Measurements from ENCODE around the gene WNK2.
"Not testable (repeated sequence)": the region's sequence is repeated elsewhere in the genome, so short reads cannot be mapped to it uniquely, and the experiment has no call there.

The WNK2 gene

GRCh38 chr9:93183663-93184431 is at the start of gene WNK2:
Gene WNK2 (plus strand): TSS chr9:93184139. CDS start chr9:93184930, 791 bp downstream.
- DNase-seq, result no peak

GRCh38 chr9:93134740-93135444 is 49.0 kb upstream of the WNK2 start:
- DNase-seq, result no peak

DNA sequence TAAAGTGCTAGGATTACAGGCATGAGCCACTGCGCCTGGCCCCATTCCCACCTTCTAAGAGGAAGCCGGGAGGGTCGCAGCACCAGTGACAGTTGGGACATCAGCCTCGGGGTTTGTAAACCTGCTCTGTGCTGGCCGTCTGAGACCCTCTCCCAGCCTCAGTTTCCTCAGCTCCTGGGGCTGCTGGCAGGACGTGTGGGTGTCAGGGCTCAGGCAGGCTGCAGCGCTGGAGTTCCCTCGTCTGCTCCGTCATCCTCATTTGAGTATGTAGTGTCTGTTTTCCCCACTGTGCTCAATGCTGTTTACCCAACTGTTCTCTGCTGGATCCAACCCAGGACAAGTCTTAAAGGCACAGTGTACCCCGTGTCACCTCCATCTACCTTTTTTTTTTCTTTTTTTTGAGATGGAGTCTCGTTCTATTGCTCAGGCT is 47.9 kb upstream of the WNK2 start:
- peak; percentile 49 for DNase-seq

DNA sequence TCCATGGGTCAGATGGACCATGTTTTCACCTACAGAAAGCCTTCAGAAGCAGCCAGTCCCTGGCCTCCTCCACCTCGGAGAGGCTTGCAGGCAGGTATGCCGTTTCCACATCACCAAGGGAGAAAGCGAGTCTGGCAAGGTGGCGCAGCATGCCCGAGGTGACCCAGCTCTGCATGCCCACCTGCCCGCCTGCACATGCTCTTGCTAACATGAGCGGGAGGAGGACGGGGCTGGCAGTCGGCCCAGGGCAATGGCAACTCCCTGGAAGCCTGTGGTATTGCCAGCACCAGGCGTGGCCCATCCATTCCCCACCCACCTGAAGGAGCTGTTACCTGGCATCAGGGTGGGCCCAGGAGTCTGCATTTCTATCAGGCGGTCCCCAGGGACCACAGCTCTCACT is 46.6 kb upstream of the WNK2 start:
- no peak for DNase-seq

GRCh38 chr9:93138171-93138764 is 45.7 kb upstream of the WNK2 start:
- DNase-seq, result no peak

DNA sequence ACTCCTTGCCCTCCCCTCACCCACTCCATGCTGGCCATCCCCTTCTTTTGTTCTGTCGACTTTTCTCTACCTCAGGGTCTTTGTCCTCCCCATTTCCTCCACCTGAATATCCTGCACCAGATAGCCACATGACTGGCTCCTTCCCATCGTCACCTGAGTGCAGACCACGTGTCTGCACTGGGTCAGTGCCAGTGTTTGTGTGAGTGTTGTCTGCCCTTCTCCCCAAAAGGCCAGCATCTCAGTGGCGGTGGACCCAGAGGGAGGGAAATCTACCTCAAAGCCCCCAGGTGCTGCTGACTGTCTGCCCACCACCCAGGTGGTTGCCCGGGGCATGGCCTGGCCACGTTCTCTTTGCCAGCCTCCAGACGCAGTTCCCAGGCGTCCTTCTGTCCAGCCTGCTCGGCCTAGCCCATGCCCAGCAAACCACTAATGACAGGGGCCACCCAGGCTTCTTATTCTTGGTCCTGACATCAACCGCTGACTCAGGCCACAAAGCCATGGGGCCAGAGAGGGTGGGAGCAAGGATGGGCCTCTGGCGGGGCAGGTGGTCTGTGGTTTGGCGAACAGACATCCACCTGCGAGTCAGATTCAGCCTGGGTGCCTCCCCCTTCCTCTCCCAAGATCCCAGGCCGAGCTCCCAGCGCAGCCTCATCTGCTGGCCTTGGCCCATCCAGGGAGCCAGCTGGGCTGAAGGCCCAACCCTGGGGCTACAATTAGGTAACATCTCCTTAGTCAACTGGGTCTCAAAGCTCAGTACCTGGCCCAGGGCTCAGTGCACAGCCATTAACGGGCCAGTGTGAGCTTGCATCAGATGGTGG is 44.4 kb upstream of the WNK2 start:
- DNase-seq, result no peak

DNA sequence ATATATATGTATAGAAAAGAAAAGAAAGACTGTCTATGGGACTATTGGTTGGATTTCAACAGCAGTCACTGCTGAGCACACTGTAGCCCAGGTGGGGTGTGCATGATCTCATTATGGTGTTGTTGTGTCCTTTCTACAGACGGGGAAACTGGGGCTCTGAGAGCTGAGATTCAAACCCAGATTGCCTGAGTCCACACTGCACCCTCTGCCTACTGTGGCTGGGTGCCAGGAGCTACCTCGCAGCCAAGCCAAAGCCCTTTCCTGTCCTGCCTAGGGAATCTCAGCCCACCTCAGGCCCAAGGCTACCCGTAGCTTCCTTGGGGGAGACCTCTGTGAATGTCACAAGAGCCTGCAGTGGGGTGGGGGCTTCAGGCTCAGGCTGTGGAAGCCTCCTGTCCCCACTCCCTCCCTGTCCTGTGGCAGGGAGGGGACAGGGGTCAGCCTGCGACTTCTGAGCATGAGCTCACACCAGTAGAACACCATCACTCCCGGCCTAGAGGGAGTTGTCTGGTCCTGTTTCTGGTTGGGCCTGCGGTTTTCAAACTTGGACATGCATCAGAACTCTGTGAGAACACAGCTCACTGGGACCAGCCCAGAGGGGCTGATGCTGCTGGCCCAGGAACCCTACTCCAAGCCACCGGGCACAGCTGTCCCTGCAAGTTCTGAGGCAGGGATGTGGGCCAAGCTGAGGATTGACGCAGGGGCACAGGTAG is 42.0 kb upstream of the WNK2 start:
- no peak for DNase-seq

GRCh38 chr9:93143830-93144530 is 40.0 kb upstream of the WNK2 start:
- DNase-seq, result no peak

DNA sequence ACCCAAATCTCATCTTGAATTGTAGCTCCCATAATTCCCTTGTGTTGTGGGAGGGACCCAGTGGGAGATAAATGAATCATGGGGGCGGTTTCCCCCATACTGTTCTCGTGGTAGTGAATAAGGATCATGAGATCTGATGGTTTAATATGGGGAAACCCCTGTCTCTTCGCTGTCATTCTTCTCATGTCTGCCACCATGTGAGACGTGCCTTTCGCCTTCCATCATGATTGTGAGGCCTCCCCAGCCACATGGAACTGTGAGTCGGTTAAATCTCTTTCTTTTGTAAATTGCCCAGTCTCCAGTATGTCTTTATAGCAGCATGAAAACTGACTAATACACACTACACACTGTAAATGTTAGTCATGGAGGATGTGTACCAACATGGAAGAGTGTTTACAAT is 37.2 kb upstream of the WNK2 start:
- not testable (repeated sequence) for DNase-seq

GRCh38 chr9:93147632-93148031 is 36.3 kb upstream of the WNK2 start:
- DNase-seq, result no peak

DNA sequence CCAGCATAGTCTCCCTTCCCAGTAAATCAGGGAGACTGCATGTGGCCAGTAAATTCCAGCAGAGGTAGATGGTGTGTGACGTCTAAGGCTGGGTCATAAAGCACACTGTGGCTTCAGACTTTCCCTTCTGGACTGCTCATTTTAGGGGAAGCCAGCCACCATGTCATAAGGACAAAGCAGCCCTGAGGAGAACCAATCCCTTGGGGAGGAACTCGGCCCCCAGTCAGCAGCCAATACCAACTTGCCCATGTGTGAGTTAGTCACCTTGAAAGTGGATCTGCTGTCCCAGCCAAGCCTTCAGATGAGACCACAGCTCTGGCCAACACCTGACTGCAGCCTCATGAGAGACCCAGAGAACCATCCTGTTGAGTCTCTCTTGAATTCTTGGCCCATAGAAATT is 35.2 kb upstream of the WNK2 start:
- no peak for DNase-seq

- DNase-seq, result no peak
Observed at GRCh38 chr9:93149361-93149760, 34.6 kb upstream of the WNK2 start.

GRCh38 chr9:93151097-93151784 is 32.7 kb upstream of the WNK2 start:
- DNase-seq, result no peak

- DNase-seq, result peak; percentile 22
Observed at GRCh38 chr9:93154293-93154903, 29.5 kb upstream of the WNK2 start.

GRCh38 chr9:93155716-93156474 is 28.0 kb upstream of the WNK2 start:
- DNase-seq, result no peak

GRCh38 chr9:93156475-93157008 is 27.4 kb upstream of the WNK2 start:
- DNase-seq, result no peak

DNA sequence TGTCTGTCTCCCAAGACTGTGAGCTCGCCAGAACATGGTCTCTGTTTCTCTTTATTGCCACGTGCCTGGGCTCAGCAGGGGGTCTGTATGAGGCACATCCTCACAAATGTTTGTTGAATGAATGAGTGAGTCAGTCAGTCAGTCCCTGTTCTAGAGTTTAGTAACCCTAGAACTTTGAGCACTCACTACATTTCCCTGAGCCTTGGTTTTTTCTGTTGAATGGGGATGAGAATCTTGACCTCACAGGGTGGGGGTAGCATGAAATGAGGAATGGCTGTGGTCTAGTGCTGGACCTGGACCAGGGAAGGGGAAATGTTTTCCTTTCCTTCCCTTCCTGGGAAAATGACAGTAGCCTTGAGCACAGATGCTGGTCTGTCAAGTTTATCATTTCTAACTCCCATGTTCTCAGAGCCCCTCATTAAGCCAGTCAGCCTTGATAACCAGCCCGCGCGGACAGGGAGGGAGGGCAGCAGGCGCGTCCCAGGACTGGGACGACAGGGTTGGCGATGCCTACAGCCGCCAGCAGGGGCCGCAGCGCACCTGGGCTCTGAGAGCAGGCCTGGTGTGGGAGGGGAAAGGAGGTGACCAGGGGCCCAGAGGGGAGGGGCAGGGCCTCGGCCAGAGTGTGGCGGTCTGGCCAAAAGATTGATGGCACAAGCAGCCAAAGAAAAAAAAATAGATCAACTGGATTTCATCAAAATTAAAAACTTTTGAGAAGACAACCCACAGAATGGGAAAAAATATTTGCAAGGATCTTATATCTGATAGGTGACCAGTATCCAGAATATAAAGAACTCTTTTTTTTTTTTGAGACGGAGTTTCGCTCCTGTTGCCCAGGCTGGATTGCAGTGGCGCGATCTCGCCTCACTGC is 24.1 kb upstream of the WNK2 start:
- peak; percentile 32 for DNase-seq

DNA sequence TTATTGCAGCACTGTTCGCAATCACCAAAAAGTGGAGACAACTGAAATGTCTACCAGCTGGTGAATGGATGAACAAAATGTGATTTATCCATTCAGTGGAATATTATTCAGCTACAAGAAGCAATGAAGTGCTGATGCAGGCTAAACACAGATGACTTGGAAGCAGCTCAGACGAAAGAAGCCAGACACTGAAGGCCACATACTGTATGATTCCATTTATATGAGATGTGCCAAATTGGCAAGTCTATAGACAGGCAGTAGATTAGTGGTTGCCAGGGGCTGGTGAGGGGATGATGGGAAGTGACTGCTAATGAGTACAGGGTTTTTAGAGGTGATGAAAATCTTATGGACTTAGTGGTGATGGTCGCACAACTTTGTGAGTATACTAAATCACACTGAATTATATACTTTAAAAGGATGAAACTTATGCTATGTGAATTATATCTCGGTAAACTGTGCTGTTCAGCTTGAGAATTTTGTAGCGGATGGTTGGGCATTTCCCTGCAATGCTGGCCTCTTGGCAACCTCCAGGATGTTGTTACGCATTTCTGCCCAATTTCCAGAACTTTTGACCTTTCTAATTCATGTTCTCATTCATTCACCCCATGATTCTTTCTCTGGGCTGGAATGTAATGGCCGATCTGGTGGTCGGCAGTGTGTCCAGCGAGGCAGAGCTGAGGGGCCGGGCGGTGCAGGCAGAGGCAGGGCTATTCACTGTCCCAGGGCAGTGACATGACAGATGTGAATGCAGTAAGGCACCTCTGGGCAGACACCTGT is 22.0 kb upstream of the WNK2 start:
- DNase-seq, result no peak

Measured in DMS153 (cell line).